LoVo (cell line): ENCODE results near the gene TACC2.
A peak's percentile ranks its signal among the peaks of the same experiment; 100 is the strongest.
"Not testable (repeated sequence)": the region's sequence is repeated elsewhere in the genome, so short reads cannot be mapped to it uniquely, and the experiment has no call there.

Experiments
- DNase-seq: peaks from one replicate; pipeline ENCODE4 v3.0.0-alpha.2; 2016; ENCODE audit warnings: low spot score

TACC2 gene

DNA sequence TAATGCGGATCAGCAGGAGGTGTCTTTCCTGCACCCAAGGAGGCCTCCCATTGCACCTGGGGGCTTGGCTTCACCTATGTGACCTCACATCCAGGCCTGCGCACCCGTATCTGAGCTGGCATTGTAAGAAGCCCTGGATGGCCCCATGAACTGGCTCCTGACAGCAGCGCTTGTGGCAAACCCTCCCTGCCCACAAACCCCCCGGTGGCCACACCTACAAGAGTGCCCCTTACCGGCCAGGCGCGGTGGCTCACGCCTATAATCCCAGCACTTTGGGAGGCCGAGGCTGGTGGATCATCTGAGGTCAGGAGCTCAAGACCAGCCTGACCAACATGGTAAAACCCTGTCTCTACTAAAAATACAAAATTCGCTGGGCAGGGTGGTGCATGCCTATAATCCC, 107.2 kb downstream of the TACC2 start:
- DNase-seq = not testable (repeated sequence)

- DNase-seq = no peak
Observed at GRCh38 chr10:122096705-122097104, 107.7 kb downstream of the TACC2 start.

GRCh38 chr10:122097935-122098334, 109.0 kb downstream of the TACC2 start:
- no peak for DNase-seq

- DNase-seq = no peak
Observed at GRCh38 chr10:122098924-122099323, 110.0 kb downstream of the TACC2 start.

DNA sequence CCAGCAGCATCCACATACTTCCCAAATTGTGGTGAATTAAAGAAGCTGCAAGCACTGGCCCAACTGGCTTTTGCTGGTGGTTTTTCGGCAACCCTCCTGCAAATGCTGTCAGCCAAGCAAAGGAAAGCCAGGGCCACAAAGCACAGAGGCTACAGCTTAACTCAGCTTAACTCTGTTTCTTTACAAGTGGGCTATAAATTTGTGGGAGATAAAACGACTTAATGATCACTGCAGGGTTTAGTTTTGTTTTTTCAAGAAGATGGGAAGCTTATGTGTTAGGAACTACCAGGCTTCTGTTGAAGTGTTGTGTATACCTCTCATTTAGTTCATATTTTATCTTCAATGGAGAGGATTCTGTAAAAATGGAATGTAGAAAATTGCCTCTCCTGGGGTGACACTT, 110.6 kb downstream of the TACC2 start:
- DNase-seq = no peak

- no peak for DNase-seq
Observed at GRCh38 chr10:122102146-122102868, 113.3 kb downstream of the TACC2 start.

- DNase-seq = no peak
Observed at GRCh38 chr10:122102869-122103525, 114.0 kb downstream of the TACC2 start.

GRCh38 chr10:122103592-122103991, 114.6 kb downstream of the TACC2 start:
- no peak for DNase-seq

DNA sequence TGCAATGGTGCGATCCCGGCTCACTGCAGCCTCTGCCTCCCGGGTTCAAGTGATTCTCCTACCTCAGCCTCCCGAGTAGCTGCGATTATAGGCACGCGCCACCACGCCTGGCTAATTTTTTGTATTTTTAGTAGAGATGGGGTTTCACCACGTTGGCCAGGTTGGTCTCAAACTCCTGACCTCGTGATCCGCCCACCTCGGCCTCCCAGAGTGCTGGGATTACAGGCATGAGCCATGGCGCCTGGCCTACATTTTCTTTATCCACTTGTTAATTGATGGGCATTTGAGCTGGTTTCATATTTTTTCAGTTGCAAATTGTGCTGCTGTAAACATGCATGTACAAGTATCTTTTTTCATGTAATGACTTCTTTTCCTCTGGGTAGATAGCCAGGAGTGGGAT, 119.8 kb downstream of the TACC2 start:
- not testable (repeated sequence) for DNase-seq

DNA sequence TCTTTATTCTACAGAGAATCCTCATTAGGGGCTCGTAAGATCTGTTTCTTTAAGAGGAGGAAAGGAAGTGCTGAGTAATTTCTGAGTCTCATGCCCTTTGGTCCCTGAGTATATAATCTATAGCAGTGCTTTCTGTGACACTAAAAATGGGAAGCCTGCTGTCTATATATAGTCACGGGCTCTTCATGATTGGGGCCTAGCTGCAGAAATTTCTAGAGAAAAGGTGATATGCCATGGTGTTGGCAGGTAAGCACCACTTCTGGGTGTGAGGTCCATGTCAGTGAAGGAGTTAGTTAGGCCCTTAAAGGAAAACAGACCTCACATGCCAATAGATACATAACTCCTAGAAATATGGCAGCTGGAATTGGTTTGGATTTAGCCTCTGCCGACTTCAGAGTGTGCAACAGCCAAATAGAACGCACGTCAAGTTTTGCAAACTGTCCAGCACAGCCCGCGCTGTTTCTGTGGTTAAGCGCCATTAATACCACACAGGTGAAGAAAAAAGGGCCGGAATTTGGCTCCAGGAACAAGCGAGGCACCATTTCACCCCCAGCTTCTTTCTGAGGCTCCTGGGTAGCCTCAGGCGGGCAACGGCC, 123.2 kb downstream of the TACC2 start:
- DNase-seq = peak; percentile 58

DNA sequence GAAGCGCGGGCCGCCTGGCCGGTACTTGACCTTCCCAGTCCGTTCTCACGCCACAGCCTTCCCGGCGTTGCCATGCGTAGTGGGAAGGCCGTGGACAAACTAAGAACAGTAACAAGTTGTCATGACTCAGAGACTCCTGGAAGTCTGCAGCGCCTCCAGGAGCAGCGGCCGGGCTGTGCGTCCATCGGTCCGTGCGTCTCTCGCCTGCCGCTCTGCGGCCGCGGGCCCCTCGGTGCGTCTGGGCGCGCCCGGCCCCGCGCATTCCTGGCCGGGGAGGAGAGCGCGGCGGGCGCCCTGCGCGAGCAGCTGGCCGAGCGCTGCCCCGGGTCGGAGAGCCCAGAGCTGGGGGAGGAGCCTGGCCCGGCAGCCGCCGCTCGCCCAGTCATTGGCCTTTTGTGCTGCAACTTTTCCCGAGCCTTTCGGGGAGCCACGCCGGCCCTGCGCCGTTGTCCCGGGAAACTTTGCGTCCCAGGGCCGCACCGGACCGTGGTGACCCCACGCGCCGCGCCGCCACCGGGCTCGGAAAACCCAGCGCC, 123.7 kb downstream of the TACC2 start:
- peak; percentile 89 for DNase-seq

GRCh38 chr10:122113161-122113944, 124.4 kb downstream of the TACC2 start:
- peak; percentile 71 for DNase-seq

DNA sequence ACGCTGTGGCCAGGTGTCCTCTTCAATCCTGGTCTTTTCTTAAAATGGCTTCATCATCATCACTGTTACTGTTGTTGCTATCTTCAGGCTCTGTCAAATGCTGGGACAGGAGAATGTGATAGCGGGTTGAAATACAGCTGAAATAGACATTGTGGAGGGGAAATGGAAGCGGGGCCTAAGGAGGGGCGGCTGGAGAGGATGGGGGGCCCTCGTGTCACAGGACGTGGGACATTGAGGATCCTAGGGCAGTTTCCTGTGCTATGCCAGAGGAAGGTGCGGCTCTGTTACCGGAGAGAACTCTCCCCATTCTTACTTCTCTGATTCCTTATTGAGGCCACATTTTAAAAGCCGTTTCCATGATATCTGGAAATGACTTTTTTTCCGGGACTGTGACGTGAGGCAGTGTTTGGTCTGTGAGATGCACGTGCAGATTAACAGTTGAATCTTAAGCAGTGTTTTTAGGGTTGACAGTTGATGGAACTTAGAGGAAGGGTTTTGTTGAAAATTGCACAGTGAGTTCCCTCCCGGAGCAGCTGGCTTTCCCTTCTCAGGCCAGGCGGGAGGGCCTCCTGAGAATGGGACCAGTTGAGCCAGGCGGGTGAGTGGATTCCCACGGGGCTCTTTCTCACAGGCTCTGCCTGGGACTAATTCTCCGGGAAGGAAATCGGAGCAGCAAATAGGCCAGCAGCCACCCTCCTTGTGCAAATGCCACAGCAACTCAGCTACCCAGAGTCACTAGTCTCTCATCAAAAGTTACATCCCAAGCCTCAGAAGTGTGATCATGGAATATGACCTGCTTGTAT, 125.2 kb downstream of the TACC2 start:
- DNase-seq = no peak

- no peak for DNase-seq
Observed at GRCh38 chr10:122115874-122116273, 126.9 kb downstream of the TACC2 start.

- DNase-seq = no peak
Observed at GRCh38 chr10:122116331-122116730, 127.4 kb downstream of the TACC2 start.

DNA sequence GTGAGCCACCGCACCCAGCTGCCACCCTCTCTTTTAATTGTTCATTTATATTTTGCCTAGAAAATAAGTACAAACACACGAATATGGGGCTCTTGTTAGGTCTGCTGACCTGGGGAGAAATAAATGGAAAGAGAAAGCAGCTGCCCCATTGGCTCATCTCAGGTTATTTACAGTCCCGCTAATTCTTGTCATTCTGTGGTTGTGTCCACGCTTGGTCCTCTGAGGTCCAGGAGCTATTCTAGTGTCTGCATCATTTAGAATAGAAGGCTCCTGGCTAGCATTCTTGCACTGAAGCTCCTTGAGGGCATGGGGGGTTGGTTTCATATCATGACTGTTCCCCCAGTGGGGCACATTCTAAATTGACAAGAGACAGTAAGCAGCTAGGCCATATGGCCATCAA, 128.5 kb downstream of the TACC2 start:
- DNase-seq = no peak

GRCh38 chr10:122120008-122120744, 131.2 kb downstream of the TACC2 start:
- DNase-seq = no peak

- DNase-seq = no peak
Observed at GRCh38 chr10:122121059-122121458, 132.1 kb downstream of the TACC2 start.

GRCh38 chr10:122122493-122122892, 133.5 kb downstream of the TACC2 start:
- DNase-seq = no peak

DNA sequence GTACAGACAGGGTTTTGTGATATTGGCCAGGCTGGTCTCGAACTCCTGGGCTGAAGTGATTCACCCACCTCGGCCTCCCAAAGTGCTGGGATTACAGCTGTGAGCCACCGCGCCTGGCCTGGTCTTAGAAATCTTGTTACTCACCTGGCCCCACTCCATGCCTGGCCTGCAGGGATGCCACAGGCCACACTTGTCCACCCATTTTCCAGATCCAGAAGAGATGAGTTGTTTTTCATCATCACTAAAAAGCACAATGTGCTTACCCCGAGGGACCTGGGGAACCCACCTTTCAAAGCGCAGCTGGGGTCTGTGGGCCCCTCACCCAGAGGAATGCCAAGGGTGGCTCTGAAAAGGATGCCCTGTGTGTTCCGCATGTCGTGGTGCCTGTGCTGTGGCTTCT, 134.2 kb downstream of the TACC2 start:
- no peak for DNase-seq

GRCh38 chr10:122124342-122124741, 135.4 kb downstream of the TACC2 start:
- no peak for DNase-seq
